Measurements from ENCODE around the gene EIF4G2. TPM values are rescaled to one million over a fixed set of nuclear protein-coding genes. Genes with fewer than 3 reads are reported as not detected.
A peak's percentile ranks its signal among the peaks of the same experiment; 100 is the strongest.

EIF4G2 gene
- total and polyA plus RNA-seq, 7 donors, result 301 to 581 (median 425) TPM

DNA sequence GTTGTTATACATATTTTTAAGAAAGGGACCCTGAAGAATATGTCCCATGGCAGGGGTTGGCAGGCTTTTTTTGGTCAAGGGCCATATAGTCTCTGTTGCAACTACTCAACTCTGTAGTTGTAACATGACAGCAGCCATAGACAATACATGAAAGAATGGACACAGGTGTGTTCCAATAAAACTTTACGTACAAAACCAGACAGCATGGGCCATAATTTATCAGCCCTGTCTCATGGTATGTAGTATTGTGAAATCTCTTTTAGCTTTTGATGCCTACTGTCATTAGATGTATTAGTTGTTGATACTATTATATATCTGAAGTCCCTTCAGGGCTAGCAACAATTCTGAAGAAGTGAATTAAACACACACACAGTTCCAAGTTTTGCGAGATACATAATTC lies 46.6 kb upstream of the EIF4G2 start:
- no peak for TF ChIP-seq POLR2A (IDR thresholded peaks at IDR 0.05)
- H3K4me3 ChIP-seq, result no peak overlapping the region
- peak overlapping the region in 3 of 4 donors; percentile 96 to 99 (median 96) for H3K27ac ChIP-seq
- no peak for DNase-seq
- no peaks in the 10 kb centered on the region for H3K27me3 ChIP-seq
- H3K36me3 ChIP-seq, result peaks cover 5 to 40% (median 19%) of the 10 kb centered on the region in 4 donors
- no peaks in the 10 kb centered on the region for H3K9me3 ChIP-seq
- H3K4me1 ChIP-seq, result peaks cover 0 to 42% (median 25%) of the 10 kb centered on the region in 4 donors
- intact Hi-C loops (cut with DNase I), result no loop called here
- WGBS, 2 donors, result 86 to 95% methylated on average over 2 of the region's 2 CpGs

GRCh38 chr11:10847960-10848860 lies 39.5 kb upstream of the EIF4G2 start:
- DNase-seq, result no peak
- intact Hi-C loops (cut with DNase I), result no loop called here
- Histone ChIP-seq H3K4me3 (no peak overlapping the region), H3K36me3 (peaks cover 0 to 14% (median 3%) of the 10 kb centered on the region in 4 donors), H3K27me3 (no peaks in the 10 kb centered on the region), H3K9me3 (no peaks in the 10 kb centered on the region), H3K27ac (no peak overlapping the region), H3K4me1 (peaks cover 0 to 15% (median 11%) of the 10 kb centered on the region in 4 donors)
- TF ChIP-seq EP300 (IDR thresholded peaks at IDR 0.05) (no peak), POLR2A (IDR thresholded peaks at IDR 0.05) (no peak), POLR2AphosphoS5 (IDR thresholded peaks at IDR 0.05) (no peak)
- TF ChIP-seq, protein P1, sequence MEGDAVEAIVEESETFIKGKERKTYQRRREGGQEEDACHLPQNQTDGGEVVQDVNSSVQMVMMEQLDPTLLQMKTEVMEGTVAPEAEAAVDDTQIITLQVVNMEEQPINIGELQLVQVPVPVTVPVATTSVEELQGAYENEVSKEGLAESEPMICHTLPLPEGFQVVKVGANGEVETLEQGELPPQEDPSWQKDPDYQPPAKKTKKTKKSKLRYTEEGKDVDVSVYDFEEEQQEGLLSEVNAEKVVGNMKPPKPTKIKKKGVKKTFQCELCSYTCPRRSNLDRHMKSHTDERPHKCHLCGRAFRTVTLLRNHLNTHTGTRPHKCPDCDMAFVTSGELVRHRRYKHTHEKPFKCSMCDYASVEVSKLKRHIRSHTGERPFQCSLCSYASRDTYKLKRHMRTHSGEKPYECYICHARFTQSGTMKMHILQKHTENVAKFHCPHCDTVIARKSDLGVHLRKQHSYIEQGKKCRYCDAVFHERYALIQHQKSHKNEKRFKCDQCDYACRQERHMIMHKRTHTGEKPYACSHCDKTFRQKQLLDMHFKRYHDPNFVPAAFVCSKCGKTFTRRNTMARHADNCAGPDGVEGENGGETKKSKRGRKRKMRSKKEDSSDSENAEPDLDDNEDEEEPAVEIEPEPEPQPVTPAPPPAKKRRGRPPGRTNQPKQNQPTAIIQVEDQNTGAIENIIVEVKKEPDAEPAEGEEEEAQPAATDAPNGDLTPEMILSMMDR (IDR thresholded peaks at IDR 0.05), result no peak
- WGBS, 2 donors, result 85 to 91% methylated on average over 3 of the region's 3 CpGs

DNA sequence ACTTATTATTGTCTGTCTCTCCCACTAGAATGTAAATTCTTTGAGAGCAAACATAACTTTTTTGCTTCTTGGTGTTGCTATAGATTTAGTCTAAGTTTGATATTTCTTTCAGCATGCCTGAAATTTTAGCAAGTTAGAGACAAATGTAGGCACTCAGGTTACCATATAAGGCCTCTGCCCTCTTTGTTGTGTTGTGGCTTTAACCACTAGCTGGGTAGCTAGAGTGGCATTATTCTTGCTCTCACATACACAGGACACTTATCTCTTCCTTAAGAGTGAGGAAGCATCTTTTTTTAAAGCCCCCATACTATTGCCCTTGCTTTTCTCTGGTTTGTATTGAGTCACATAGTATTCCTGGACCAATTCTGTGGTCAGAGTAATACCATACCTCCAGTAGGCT lies 37.9 kb upstream of the EIF4G2 start:
- H3K4me1 ChIP-seq, result peaks cover 0 to 15% (median 11%) of the 10 kb centered on the region in 4 donors
- H3K36me3 ChIP-seq, result peaks cover 0 to 4% (median 0%) of the 10 kb centered on the region in 4 donors
- TF ChIP-seq, protein P1 (IDR thresholded peaks at IDR 0.05), result no peak
- TF ChIP-seq POLR2A (IDR thresholded peaks at IDR 0.05) (no peak), EP300 (IDR thresholded peaks at IDR 0.05) (no peak), POLR2AphosphoS5 (IDR thresholded peaks at IDR 0.05) (no peak)
- H3K27ac ChIP-seq, result no peak overlapping the region
- no peak for DNase-seq
- intact Hi-C loops (cut with DNase I), result no loop called here
- H3K27me3 ChIP-seq, result no peaks in the 10 kb centered on the region
- no peak overlapping the region for H3K4me3 ChIP-seq
- no peaks in the 10 kb centered on the region for H3K9me3 ChIP-seq

DNA sequence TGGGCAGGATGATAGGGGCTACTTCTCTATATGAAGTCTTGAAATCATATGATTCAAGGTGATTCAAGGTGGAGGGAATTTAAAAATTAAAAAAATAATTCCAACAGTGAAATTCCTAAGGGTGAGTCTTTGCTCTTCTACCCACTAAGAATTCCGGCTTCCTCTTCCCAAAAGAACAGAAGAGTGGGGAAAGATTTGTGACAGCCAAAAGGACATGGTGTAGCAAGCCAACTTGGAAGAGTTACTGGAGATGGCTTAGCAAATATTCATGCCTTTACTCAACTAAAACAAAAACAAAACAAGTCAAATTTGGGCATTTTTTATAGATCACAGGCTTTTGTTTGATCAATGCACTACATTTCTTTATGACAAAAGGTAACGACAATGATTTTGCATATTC lies 36.9 kb upstream of the EIF4G2 start:
- Histone ChIP-seq H3K4me1 (peaks cover 0 to 15% (median 11%) of the 10 kb centered on the region in 4 donors), H3K27me3 (no peaks in the 10 kb centered on the region), H3K36me3 (peaks cover 0 to 4% (median 0%) of the 10 kb centered on the region in 4 donors), H3K4me3 (no peak overlapping the region), H3K9me3 (no peaks in the 10 kb centered on the region), H3K27ac (no peak overlapping the region)
- TF ChIP-seq POLR2A (IDR thresholded peaks at IDR 0.05), result no peak
- TF ChIP-seq EP300 (IDR thresholded peaks at IDR 0.05), result no peak
- TF ChIP-seq, protein P1 (IDR thresholded peaks at IDR 0.05), result no peak
- no peak for TF ChIP-seq POLR2AphosphoS5 (IDR thresholded peaks at IDR 0.05)
- intact Hi-C loops (cut with DNase I), result no loop called here
- DNase-seq, result no peak
- WGBS, 2 donors, result 87 to 90% methylated on average over 2 of the region's 2 CpGs

- intact Hi-C loops (cut with DNase I), result no loop called here
- no peaks in the 10 kb centered on the region for H3K9me3 ChIP-seq
- H3K4me1 ChIP-seq, result peaks cover 0 to 15% (median 11%) of the 10 kb centered on the region in 4 donors
- H3K27ac ChIP-seq, result peak overlapping the region in 2 of 4 donors; percentile 42 to 44
- H3K36me3 ChIP-seq, result peaks cover 0 to 4% (median 0%) of the 10 kb centered on the region in 4 donors
- TF ChIP-seq EP300 (IDR thresholded peaks at IDR 0.05) (no peak), POLR2A (IDR thresholded peaks at IDR 0.05) (no peak)
- DNase-seq, result no peak
- H3K27me3 ChIP-seq, result no peaks in the 10 kb centered on the region
- no peak overlapping the region for H3K4me3 ChIP-seq
Measured at GRCh38 chr11:10844796-10845195, 36.1 kb upstream of the EIF4G2 start.
